K562 (cell line): ENCODE data around the gene CYBRD1. TPM values are rescaled to one million over a fixed set of nuclear protein-coding genes. Genes with fewer than 3 reads are reported as not detected.
A peak's percentile ranks its signal among the peaks of the same experiment; 100 is the strongest.

ENCODE experiments used
- IRF9 ChIP-seq: fragments of 450-650 bp; IDR thresholded peaks from 2 replicates; pipeline ENCODE4 v1.6.1; 2016; ENCODE audit warnings: missing biosample characterization, missing genetic modification characterization
- MECOM ChIP-seq: fragments of 250-450 bp; sonication (Bioruptor Pico); IDR thresholded peaks from 2 replicates; pipeline ENCODE4 v1.8.0; 2022; ENCODE audit warnings: inconsistent platforms
- NRF1 ChIP-seq, 2 experiments: fragments of 450-650 bp; IDR thresholded peaks in 1 of 2; conservative IDR thresholded peaks in 1 of 2; 2 replicates each; pipeline ENCODE4 v1.6.1; 2014; ENCODE audit warnings: mild to moderate bottlenecking in 2 of 2
- PRPF4 ChIP-seq: fragments of 200-400 bp; formaldehyde crosslinking; IDR thresholded peaks from one replicate; pipeline ENCODE4 v1.6.1; 2017; ENCODE audit warnings: low read length, low read depth, mild to moderate bottlenecking; ENCODE audit not compliant: insufficient read depth, poor library complexity, severe bottlenecking
- TRIM25 ChIP-seq: fragments of 450-650 bp; IDR thresholded peaks from 2 replicates; pipeline ENCODE4 v1.7.0; 2016; ENCODE audit warnings: borderline replicate concordance
- VEZF1 ChIP-seq: fragments of 200-800 bp; sonication (Bioruptor generic); IDR thresholded peaks from 2 replicates; pipeline ENCODE4 v1.6.1; 2017; ENCODE audit warnings: missing genetic modification characterization, missing compliant biosample characterization
- YY1 ChIP-seq, 3 experiments: IDR thresholded peaks; 2 replicates each; pipeline ENCODE4 v1.6.1; 2011; ENCODE audit warnings: low read length in 2 of 3, mild to moderate bottlenecking in 2 of 3, moderate library complexity in 2 of 3, borderline replicate concordance in 1 of 3, control low read depth in 1 of 3, low read depth in 1 of 3; ENCODE audit not compliant: insufficient read depth in 3 of 3, insufficient replicate concordance in 2 of 3, control insufficient read depth in 1 of 3, insufficient read length in 1 of 3; ENCODE audit errors: extremely low read depth in 1 of 3
- ZHX1 ChIP-seq: fragments of 150-350 bp; conservative IDR thresholded peaks from 2 replicates; pipeline ENCODE4 v1.6.1; 2014; ENCODE audit warnings: low read length
- ZNF165 ChIP-seq: fragments of 250-450 bp; sonication (Bioruptor Pico); IDR thresholded peaks from 2 replicates; pipeline ENCODE4 v1.4.0; 2020; ENCODE audit warnings: borderline replicate concordance
- ZNF445 ChIP-seq: fragments of 250-450 bp; sonication (Bioruptor Pico); IDR thresholded peaks from 2 replicates; pipeline ENCODE4 v1.4.0; 2020; ENCODE audit warnings: low read depth, mild to moderate bottlenecking, moderate library complexity
- polyA plus RNA-seq, 8 experiments: library from polyadenylated mRNA; depleted of rRNA in 4 of 8; stranded (reverse) in 5 of 8; unstranded in 3 of 8; fragments of >200 nt; fragmentation: Nextera tagmentation in 2 of 8; fragmentation: Illumina TruSeq in 1 of 8; extraction: Ambion mirVana in 2 of 8; extraction: Trizol in 1 of 8; gene quantifications; 2 replicates each; pipeline versions ENCODE4 v1.2.1 to v1.2.3, GENCODE V29; 2011 to 2014; ENCODE audit warnings: inconsistent platforms in 1 of 8, missing spikeins in 1 of 8
- total RNA-seq, 7 experiments: library from RNA; depleted of rRNA in 6 of 7; stranded (reverse); fragments of >200 nt in 6 of 7; fragmentation: Illumina TruSeq in 2 of 7; extraction: Trizol in 2 of 7; gene quantifications; 2 replicates each; pipeline versions ENCODE4 v1.2.1 to v1.2.3, GENCODE V29; 2011 to 2021; ENCODE audit warnings: low replicate concordance in 1 of 7
- TF ChIP-seq, protein P1 (sequence below): fragments of 450-650 bp; IDR thresholded peaks from one replicate; pipeline ENCODE4 v1.6.1; 2018; ENCODE audit warnings: mild to moderate bottlenecking, moderate library complexity; ENCODE audit not compliant: partially characterized antibody
- TF ChIP-seq, protein P2 (sequence below): IDR thresholded peaks from 3 replicates; pipeline ENCODE4 v1.6.1; 2011; ENCODE audit warnings: borderline replicate concordance, mild to moderate bottlenecking; ENCODE audit not compliant: insufficient read length, insufficient read depth
- TF ChIP-seq, protein P3 (sequence below): fragments of 250-450 bp; sonication (Bioruptor Pico); IDR thresholded peaks from 2 replicates; pipeline ENCODE4 v1.4.0; 2020; ENCODE audit warnings: mild to moderate bottlenecking

The CYBRD1 gene
- total and polyA plus RNA-seq, 9 of the 15 experiments (the other 6 are each of a cell fraction or from before 2014, with no cell fraction given): 9.6 to 22.4 (median 15.6) TPM

- TF ChIP-seq ZHX1 (no peak), VEZF1 (CRISPR knock-in tag) (no peak), YY1 (IDR thresholded peaks at IDR 0.05; ENCODE audit: borderline replicate concordance in 1 of 3, control insufficient read depth in 1 of 3, extremely low read depth in 1 of 3, insufficient read depth in 3 of 3, insufficient read length in 1 of 3, insufficient replicate concordance in 2 of 3, low read depth in 1 of 3, low read length in 2 of 3) (no peak), MECOM (CRISPR knock-in tag) (peak; percentile 87), PRPF4 (no peak), ZNF445 (CRISPR knock-in tag) (no peak), IRF9 (tag) (peak; percentile 83), NRF1 (conservative IDR thresholded peaks at IDR 0.05 in 1 of 2, IDR thresholded peaks at IDR 0.05 in 1 of 2) (0 out of 4 replicates have a peak, but pooled peaks of 1 of the 2 experiments have one; percentile 12), TRIM25 (no peak), ZNF165 (CRISPR knock-in tag) (no peak)
- TF ChIP-seq, protein P1, sequence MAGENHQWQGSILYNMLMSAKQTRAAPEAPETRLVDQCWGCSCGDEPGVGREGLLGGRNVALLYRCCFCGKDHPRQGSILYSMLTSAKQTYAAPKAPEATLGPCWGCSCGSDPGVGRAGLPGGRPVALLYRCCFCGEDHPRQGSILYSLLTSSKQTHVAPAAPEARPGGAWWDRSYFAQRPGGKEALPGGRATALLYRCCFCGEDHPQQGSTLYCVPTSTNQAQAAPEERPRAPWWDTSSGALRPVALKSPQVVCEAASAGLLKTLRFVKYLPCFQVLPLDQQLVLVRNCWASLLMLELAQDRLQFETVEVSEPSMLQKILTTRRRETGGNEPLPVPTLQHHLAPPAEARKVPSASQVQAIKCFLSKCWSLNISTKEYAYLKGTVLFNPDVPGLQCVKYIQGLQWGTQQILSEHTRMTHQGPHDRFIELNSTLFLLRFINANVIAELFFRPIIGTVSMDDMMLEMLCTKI: no peak
- TF ChIP-seq, protein P2, sequence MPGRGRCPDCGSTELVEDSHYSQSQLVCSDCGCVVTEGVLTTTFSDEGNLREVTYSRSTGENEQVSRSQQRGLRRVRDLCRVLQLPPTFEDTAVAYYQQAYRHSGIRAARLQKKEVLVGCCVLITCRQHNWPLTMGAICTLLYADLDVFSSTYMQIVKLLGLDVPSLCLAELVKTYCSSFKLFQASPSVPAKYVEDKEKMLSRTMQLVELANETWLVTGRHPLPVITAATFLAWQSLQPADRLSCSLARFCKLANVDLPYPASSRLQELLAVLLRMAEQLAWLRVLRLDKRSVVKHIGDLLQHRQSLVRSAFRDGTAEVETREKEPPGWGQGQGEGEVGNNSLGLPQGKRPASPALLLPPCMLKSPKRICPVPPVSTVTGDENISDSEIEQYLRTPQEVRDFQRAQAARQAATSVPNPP: no peak
- TF ChIP-seq, protein P3, sequence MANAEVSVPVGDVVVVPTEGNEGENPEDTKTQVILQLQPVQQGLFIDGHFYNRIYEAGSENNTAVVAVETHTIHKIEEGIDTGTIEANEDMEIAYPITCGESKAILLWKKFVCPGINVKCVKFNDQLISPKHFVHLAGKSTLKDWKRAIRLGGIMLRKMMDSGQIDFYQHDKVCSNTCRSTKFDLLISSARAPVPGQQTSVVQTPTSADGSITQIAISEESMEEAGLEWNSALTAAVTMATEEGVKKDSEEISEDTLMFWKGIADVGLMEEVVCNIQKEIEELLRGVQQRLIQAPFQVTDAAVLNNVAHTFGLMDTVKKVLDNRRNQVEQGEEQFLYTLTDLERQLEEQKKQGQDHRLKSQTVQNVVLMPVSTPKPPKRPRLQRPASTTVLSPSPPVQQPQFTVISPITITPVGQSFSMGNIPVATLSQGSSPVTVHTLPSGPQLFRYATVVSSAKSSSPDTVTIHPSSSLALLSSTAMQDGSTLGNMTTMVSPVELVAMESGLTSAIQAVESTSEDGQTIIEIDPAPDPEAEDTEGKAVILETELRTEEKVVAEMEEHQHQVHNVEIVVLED (CRISPR knock-in tag): no peak
Measured at GRCh38 chr2:171578127-171578803, 56.0 kb downstream of the CYBRD1 start (continued).
